Activated CD4-positive, alpha-beta T cell treated with anti-CD3 and anti-CD28 coated beads for 24 hours (primary cell): ENCODE results near the gene TOP2B.

Experiments used
- DNase-seq, 2 donors: peaks; one replicate each; pipeline ENCODE4 v3.0.0-alpha.2; 2020; ENCODE audit warnings: low read depth in 2 of 2

The TOP2B gene

GRCh38 chr3:25582242-25582641 lies 82.5 kb downstream of the TOP2B start:
- DNase-seq, result no peak

- no peak for DNase-seq
These were observed 82.9 kb downstream of the TOP2B start for GRCh38 chr3:25581823-25582222.

DNA sequence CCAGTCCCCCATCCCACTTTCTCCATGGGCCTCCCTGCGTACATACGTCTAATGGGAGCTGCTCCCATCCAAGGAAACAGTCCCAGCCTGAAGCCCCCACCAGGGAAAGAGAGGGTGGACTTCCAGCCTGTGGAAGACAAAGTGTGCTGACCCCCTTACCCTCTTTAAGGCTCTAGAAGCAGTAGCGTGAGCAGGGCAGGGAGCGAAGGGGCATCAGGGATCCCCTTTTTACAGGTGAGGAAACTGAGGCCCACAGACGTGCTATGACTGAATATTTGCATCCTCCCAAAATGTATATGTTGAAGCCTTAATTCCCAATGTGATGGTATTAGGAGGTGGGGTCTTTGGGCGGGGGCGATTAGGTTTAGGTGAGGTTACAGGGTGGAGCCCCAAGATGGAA lies 83.4 kb downstream of the TOP2B start:
- no peak for DNase-seq

GRCh38 chr3:25580534-25580933 lies 84.2 kb downstream of the TOP2B start:
- DNase-seq, result no peak

DNA sequence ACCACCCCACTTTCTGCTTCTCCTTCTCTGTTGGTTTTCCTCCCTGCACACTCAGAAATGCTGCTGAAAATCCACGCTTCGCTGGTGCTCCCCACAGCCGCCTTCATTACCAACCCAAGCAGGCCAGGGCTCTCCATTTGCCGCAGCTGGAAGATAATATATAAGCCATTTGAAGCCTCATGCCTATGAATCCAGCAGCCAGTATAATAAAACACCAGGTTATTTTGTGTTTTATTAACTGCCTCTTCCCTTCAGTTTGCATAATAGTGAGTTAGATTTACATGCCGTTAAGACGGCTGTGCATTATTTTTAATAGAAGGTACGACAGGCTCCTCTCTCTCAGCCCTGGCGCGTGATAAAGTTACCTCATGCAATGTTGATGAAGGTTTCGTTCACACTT lies 86.6 kb downstream of the TOP2B start:
- no peak for DNase-seq

DNA sequence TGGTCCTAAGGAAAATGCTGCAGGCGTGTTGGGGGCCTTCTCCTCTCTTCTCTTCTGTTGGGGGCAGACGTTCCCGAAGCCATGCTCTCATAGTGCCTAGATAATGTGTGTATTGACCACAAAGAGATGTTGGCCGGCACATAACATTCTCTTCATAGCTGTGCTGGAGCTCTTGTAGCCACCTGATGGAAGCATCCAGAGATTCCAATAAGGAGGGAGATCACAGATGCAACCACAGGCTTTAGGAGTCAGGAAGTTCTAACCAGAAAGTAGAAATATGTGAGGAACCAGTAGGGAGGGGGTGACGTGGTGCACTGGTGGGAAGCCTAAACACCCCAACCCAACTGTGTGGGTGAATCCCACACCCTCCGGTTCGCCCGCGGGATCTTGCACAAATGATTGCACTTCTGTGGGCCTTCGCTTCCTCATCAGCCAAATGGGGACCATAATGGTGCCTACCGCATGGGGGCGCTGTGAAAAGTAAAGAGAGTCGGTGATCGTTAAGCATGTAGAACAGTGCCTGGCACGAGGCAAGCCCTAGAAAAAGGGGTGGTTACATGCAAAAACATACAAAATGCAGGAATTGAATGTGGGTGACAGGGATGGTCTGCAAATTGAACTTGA lies 87.8 kb downstream of the TOP2B start:
- DNase-seq, result no peak

GRCh38 chr3:25576146-25576545 lies 88.6 kb downstream of the TOP2B start:
- no peak for DNase-seq

GRCh38 chr3:25575001-25575400 lies 89.7 kb downstream of the TOP2B start:
- no peak for DNase-seq

DNA sequence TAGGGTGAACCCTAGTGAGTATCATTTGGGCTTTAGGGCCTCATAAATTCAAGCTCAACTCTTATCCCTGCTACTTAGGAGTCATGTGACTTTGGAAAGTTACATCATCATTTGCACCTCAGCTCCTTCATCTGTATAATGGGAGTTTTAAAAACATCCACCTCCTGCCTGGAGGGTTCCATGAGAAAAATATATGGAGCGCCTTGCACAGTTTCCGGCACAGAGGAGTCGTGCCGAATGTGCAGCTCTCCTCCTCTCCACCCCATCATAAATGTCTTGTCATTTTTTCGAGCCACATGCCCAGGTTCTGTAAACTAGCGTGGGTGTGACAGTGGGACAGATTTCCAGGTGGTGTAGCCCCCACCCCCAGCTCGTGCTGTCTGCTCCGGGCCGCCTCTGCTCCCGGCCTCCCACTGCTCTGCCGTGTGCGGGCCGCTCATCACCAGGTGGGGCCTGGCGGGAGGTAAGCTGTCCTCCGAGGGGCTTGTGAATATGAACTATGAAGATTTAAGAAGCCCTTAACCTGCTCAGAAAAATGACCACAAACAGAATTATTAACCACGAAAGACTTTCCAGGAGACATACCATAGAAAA lies 90.4 kb downstream of the TOP2B start:
- DNase-seq, result no peak

DNA sequence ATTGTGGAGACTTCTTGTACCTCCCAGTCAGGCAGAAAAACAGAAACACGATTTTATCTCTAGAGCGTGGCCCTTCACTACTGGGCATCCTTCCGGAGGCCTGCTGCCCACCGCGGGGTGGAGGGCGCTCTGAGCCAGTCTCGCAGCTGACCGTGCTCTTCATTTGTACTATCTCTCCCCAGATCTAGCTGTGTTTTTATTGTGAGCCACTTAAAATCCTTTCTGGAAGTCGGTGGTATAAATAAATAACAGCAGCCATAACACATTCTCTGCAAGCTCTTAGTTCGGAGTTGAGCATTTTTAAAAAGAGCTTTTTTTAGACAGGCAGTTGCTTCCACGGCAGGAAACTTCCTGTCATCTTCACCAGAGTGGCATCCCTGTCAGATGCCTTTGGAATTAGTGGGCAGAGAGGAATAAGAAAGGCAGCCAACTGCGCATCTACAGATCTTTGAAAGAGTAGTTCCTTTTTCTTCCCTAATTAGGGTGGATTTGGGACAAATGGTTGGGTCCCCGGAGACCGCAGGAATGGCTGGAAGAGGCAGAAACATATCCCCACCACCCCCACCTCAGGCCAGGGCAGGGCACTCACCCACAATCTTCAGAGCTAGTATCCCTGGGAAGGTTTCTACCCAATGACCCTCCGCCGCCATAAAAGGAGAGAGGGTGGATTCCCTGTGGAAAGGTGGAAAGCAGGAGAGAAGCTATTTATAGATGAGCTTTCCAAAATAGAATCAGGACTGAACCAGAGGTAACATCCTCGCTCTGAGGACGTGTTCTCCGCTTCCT lies 91.1 kb downstream of the TOP2B start:
- DNase-seq, result no peak

DNA sequence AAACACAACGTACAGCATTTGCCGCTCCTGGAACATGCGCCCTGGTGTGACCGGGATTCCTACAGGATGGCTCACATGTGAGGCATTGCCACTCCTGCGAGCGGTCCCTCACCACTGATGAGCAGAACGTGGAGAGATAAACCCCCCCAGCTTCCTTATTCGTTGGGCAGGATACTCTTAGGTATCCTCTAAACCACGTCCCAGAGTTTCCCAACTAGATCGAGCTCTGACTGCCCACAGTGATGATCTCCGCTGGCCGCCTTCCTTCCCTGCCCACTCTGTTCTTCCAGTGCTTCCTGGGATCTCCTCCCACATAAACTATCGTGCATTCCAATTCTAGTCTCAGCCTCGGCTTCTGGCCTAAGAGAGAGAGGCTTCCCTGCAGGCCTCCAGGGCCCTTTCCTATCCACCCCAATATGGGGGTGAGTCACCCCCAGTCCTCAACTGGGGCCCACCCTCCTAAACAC lies 91.8 kb downstream of the TOP2B start:
- no peak for DNase-seq

DNA sequence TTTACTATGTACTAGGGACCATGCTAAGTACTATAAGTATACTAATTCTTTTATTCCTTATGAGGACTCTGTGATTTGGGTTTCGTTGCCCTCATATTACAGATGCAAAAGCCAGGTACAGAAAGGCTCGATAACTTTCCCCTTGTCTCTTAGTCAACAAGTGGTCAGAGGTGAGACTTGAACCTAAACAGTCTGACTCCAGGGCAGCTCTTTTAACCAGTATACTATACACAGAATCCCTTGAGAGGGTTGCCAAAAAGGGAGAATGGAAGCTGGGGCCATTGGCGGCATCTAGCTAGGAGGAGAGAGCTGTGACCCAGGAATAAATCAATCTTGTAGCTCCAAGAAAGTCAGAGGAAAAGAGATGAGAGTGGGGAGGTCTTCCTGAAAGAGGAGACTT lies 92.4 kb downstream of the TOP2B start:
- no peak for DNase-seq

DNA sequence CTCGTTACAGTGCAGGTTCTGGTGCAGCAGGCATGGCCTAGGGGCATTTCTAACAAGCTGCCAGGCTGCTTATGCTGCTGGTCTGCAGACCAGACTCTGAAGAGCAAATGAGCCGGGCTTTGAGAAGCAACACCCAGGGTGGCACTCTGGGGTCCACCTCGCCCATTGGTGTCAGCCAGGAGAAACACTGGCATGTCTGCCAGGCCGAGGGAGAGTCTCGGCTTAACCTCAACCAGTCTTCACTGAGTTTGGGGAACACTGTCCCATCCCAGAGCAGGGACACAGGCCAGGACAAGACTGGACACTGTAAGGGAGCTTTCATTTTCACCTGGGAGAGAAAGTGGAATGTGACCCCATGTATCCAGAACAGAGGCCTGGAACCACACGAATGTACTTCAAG lies 93.4 kb downstream of the TOP2B start:
- DNase-seq, result no peak

- DNase-seq, result no peak
These were observed 96.1 kb downstream of the TOP2B start for GRCh38 chr3:25568525-25569078.

DNA sequence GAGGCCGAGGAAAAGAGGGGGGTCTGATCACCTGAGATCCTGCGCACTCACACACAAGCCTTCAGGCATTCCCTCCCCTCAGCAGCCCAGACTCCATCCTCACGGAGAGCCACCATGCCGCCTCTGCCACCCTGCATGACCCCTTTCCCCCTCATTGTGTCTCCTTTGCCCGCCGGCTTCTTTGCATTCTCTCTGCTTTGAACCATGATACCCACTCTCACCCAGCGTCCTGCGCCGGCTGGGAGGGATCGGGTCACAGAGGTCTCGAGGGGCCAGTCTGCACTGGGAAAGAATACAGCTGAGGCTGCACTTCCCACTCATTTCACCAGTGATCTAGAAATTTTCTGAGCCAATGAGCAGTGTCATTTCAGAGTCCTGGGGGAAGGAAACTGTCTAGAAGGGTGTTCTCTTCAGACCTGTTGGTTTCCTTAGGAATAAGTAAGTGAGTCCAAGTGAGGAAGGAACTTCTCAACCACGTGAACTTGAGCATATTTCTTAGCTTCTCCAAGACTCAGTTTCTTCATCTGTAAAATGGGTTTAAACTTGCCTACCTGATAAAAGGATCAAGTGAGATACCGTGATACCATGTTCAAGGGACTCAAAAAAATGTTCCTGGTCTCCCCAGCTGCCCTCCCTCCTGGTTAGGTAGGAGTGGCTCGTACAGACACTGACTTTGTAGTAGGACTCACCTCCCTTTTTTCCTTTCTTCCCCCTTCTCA lies 96.7 kb downstream of the TOP2B start:
- no peak for DNase-seq

- no peak for DNase-seq
These were observed 97.3 kb downstream of the TOP2B start for GRCh38 chr3:25567388-25567787.

- no peak for DNase-seq
These were observed 98.3 kb downstream of the TOP2B start for GRCh38 chr3:25566358-25566920.

GRCh38 chr3:25565807-25566206 lies 98.9 kb downstream of the TOP2B start:
- no peak for DNase-seq

DNA sequence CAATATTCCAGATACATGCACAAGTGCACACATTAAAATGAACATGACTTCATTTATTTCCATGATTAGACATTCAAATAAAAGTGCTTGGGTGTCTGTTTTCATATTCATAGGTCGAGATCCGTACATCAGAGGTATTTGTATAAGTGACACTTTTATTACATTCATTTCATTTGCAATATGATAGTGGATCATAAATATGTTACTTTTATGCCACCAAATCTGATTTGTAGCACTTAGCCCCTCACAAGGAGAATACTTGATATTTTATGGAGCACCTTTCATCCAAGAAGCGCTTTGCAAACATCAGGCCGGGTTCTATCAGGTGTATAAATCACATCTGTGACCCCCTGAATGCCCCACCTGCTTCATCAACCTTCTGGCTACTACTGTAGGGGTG lies 100.6 kb downstream of the TOP2B start:
- no peak for DNase-seq

DNA sequence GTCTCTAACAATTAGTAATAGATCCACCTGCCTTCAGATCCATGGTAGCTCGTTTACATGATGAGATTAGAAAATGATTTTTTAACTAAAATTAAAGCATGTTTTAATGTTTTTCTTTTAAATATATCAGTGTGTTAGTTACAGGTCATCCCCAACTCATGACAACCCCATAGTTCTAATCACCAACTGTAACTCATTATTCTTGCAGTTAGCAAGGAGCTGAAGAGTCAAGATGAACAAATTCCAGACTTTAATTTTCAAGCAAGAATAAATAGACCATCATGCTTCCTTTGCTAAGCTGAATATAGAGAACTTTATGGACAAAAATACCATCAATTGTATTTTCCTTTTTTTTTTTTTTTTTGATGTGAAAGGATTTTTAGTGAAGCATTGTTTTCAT lies 101.1 kb downstream of the TOP2B start:
- no peak for DNase-seq

- DNase-seq, result no peak
These were observed 105.9 kb downstream of the TOP2B start for GRCh38 chr3:25558796-25559195.

DNA sequence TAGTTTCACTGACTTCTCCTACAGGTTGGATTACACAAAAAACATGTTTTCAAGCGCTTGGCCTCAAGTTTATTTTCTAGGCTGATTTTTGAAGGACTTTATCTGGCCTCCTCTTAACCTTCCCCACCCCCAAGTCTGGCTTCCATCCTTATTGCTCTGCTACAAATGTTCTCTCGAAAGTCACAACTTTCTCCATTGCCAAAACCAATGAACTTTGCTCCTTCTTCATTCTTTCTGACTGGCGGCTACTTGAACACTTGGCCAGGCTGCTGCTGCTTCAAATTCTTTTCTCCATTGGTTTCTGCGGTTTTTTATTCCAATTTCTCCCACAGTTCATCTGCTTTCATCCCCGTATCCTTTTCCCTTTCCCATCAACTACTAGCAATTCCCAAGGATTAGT lies 106.6 kb downstream of the TOP2B start:
- no peak for DNase-seq
